Heart right ventricle (tissue), 16 donors: ENCODE measurements around the gene NFAM1. TPM values are rescaled to one million over a fixed set of nuclear protein-coding genes. Genes with fewer than 3 reads are reported as not detected.
A peak's percentile ranks its signal among the peaks of the same experiment; 100 is the strongest.

Source experiments
- ATAC-seq, 8 donors: fragments of 200-7000 bp; cut with Tn5 transposase; one replicate each; pipeline ENCODE4 v1.9.1; 2020; ENCODE audit warnings: mild to moderate bottlenecking in 8 of 8, moderate library complexity in 8 of 8, moderate number of reproducible peaks in 1 of 8
- DNase-seq, 2 donors: peaks; one replicate each; pipeline ENCODE4 v3.0.0-alpha.2; 2020
- H3K27ac ChIP-seq, 10 donors: fragments of 200-600 bp; sonication (generic) in 2 of 10; one replicate each; pipeline versions ENCODE4 v1.5.0 to v1.8.0; 2020 to 2022; ENCODE audit warnings: mild to moderate bottlenecking in 3 of 10
- H3K27me3 ChIP-seq, 7 donors: fragments of 200-600 bp; one replicate each; pipeline ENCODE4 v1.8.0; 2021 to 2022; ENCODE audit warnings: mild to moderate bottlenecking in 2 of 7
- H3K36me3 ChIP-seq, 9 donors: fragments of 200-600 bp; sonication (generic) in 1 of 9; one replicate each; pipeline versions ENCODE4 v1.5.0 to v1.8.0; 2020 to 2022; ENCODE audit warnings: mild to moderate bottlenecking in 2 of 9
- H3K4me1 ChIP-seq, 9 donors: fragments of 200-600 bp; sonication (generic) in 1 of 9; one replicate each; pipeline versions ENCODE4 v1.5.0 to v1.8.0; 2020 to 2022; ENCODE audit warnings: mild to moderate bottlenecking in 4 of 9
- H3K4me3 ChIP-seq, 10 donors: fragments of 200-600 bp; sonication (generic) in 2 of 10; one replicate each; pipeline versions ENCODE4 v1.5.0 to v1.8.0; 2020 to 2022; ENCODE audit warnings: mild to moderate bottlenecking in 7 of 10, moderate library complexity in 2 of 10
- H3K9me3 ChIP-seq, 11 donors: fragments of 200-600 bp in 10 of 11; sonication (generic) in 2 of 11; one replicate each; pipeline versions ENCODE4 v1.5.0 to v1.8.0; 2013 to 2022; ENCODE audit warnings: mild to moderate bottlenecking in 2 of 11, control low read depth in 1 of 11, moderate library complexity in 1 of 11
- WGBS, 2 donors: extraction: QIAGEN DNeasy Blood & Tissue Kit; methylation state at CpG; one replicate each; pipeline ENCODE4 v1.1.7; 2013; ENCODE audit warnings: inconsistent platforms in 1 of 2; 5-methylcytosine and 5-hydroxymethylcytosine counted together
- intact Hi-C, 10 donors: fragments of 100-400 bp; cut with DNase I; formaldehyde crosslinking; loops; one replicate each; pipeline versions ENCODE4 v1.11.1 to v1.14.2; 2022
- polyA plus RNA-seq, 2 donors: library from polyadenylated mRNA; stranded (reverse); fragments of 200-250 nt; gene quantifications; one replicate each; pipeline ENCODE4 v1.2.3, GENCODE V29; 2013
- total RNA-seq, 10 donors: library from RNA; stranded (reverse); fragmentation: NEBNext Ultra II Directional in 3 of 10; extraction: Animal tissue kit (Norgen Biotek cat#: 25700) in 3 of 10; gene quantifications; one replicate each; pipeline versions ENCODE4 v1.2.1 to v1.2.4, GENCODE V29; 2021 to 2023
- TF ChIP-seq, protein P1 (sequence below), 9 donors: fragments of 200-600 bp; sonication (generic) in 2 of 9; IDR thresholded peaks; one replicate each; pipeline versions ENCODE4 v1.5.0 to v1.8.0; 2021 to 2022; ENCODE audit warnings: antibody characterized with exemption in 9 of 9, mild to moderate bottlenecking in 5 of 9, moderate library complexity in 1 of 9
- donor health status: Arrhythmogenic right ventricular cardiomyopathy.
- donor health status: ischemic (EF 13 %, LVEDD 7.1; RV severe dilation, severe dysfunction).
- donor health status: healthy with polysubstance abuse.
- donor health status: DM: no; HTN: yes; CAD: no.
- donor health status: DM: no; HTN: no; CAD: no.
- donor health status: ischemic (EF 25% LVEDD 6.9; RV normal size, moderate dysfunction).
- donor health status: ischemic (EF 25% LVEDD 5.7; RV mildly dilated, moderate dysfunction).
- donor health status: healthy.
- donor health status: DM: yes; HTN: yes; CAD: no.
- donor health status: Ischemic cardiomyopathy.
- donor health status: ischemic (EF 35%, LVEDD 5.7; RV mildly dilated, moderate dysfunction).
- donor health status: nonischemic (EF 11% LVEDD 7.7; RV severe dilation, severe dysfunction).
- donor health status: DM: yes; HTN: yes; CAD: no.
- donor health status: PGD.
- donor health status: ischemic (EF 29% LVEDD 5.4; RV normal size, mild dysfunction).
- donor health status: nonischemic (EF 23%, LVEDD 6.1; RV moderate dilation, normal function).

The NFAM1 gene
- total and polyA plus RNA-seq, 12 donors = 0.38 to 6.4 (median 1.4) TPM

DNA sequence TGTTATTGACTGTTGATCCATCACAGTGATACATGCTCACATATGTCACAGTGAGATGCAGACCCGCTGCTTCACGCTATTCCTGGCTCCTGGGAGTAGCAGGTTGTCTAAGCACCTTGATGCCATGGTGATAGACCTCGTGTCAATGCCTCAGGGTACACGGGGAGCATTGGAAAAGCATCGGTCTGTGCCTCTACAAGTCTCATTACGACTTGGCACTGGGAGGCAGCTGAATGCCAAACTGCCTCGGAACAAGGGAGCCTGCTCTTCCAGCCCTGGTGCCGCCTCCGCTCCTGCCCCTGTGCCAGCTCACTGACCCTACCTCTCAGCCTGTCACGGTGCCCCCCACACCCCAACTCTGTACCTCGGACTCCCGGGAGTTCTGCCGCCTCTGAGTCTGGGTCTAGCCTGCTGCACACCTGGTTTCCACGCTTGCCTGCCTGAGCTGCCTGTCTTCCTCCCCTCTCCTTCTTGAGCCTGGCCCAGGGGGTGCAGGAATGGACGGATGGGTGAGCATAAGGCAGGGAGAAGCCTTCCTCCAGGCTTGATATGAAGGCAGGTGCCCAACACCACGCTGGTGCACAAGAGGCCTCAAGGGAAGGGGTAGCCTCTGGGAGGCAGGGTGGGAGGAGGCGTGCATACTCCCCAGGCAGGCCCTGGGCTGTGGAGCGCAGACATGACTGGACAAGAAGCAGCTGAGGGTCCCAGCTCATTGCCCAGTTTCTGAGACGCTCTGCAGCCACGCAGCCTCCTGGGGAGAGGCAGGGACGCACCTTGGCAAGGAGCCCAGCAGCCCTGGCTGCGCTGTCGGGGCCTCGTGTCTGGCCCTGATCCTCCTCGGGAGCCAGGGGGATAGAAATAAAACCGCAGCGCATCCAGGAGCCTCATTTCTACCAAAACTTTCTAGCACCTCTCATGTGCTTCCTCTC is 1.8 kb upstream of the NFAM1 start:
- Histone ChIP-seq H3K36me3 (no peaks in the 10 kb centered on the region), H3K27me3 (peaks cover 0 to 66% (median 47%) of the 10 kb centered on the region in 7 donors), H3K9me3 (no peaks in the 10 kb centered on the region), H3K4me3 (no peak overlapping the region), H3K4me1 (peaks cover 4 to 77% (median 29%) of the 10 kb centered on the region in 9 donors), H3K27ac (no peak overlapping the region)
- TF ChIP-seq, protein P1, sequence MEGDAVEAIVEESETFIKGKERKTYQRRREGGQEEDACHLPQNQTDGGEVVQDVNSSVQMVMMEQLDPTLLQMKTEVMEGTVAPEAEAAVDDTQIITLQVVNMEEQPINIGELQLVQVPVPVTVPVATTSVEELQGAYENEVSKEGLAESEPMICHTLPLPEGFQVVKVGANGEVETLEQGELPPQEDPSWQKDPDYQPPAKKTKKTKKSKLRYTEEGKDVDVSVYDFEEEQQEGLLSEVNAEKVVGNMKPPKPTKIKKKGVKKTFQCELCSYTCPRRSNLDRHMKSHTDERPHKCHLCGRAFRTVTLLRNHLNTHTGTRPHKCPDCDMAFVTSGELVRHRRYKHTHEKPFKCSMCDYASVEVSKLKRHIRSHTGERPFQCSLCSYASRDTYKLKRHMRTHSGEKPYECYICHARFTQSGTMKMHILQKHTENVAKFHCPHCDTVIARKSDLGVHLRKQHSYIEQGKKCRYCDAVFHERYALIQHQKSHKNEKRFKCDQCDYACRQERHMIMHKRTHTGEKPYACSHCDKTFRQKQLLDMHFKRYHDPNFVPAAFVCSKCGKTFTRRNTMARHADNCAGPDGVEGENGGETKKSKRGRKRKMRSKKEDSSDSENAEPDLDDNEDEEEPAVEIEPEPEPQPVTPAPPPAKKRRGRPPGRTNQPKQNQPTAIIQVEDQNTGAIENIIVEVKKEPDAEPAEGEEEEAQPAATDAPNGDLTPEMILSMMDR (IDR thresholded peaks at IDR 0.05) = no peak
- DNase-seq = peak in 1 of 2 donors; percentile 53
- WGBS, 2 donors = 53 to 54% methylated on average over 27 of the region's 27 CpGs
- ATAC-seq = peak in 1 of 8 donors; percentile 26
- intact Hi-C loops = loop anchor here in 8 of 10 donors (2.0 to 10.0 kb wide), 5 partner anchors 159 to 469 kb away; partner anchors contain the start of genes SEPTIN3 (in 3 of the 8), TCF20 (in 3 of the 8) and NDUFA6 (in 2 of the 8)

DNA sequence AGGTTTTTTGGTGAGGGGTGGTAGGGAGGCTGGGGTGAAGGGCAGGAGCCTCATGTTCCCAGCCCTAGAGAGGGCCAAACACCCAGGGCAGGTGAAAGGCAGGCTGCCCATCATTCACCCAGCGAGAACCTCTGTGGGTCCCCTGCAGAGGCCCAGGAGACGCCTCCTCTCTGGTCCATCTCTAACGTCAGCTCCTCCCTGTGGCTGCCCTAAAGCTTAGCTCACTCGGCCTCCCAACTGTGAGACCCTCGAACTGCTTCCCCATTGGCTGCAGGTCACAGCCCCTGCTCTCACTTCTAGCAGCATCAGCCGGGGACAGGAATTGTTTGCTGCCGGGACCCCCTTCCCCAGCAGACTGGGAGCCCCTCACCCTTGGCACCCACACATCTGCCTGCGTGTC is 615 bp upstream of the NFAM1 start:
- TF ChIP-seq, protein P1 (IDR thresholded peaks at IDR 0.05) = no peak
- DNase-seq = no peak
- peak overlapping the region in 3 of 10 donors; percentile 31 to 95 (median 67) for H3K27ac ChIP-seq
- H3K27me3 ChIP-seq = peaks cover 0 to 78% (median 54%) of the 10 kb centered on the region in 7 donors
- 77 to 80% methylated on average over 8 of the region's 8 CpGs for WGBS, 2 donors
- peaks cover 3 to 65% (median 25%) of the 10 kb centered on the region in 9 donors for H3K4me1 ChIP-seq
- no peaks in the 10 kb centered on the region for H3K36me3 ChIP-seq
- H3K9me3 ChIP-seq = no peaks in the 10 kb centered on the region
- ATAC-seq = no peak
- intact Hi-C loops = loop anchor here in 7 of 10 donors (5.0 to 10.0 kb wide), 4 partner anchors 158 to 468 kb away; partner anchors contain the start of genes SEPTIN3 (in 3 of the 7), TCF20 (in 3 of the 7) and NDUFA6 (in 2 of the 7)
- peak overlapping the region in 1 of 10 donors; percentile 62 for H3K4me3 ChIP-seq

DNA sequence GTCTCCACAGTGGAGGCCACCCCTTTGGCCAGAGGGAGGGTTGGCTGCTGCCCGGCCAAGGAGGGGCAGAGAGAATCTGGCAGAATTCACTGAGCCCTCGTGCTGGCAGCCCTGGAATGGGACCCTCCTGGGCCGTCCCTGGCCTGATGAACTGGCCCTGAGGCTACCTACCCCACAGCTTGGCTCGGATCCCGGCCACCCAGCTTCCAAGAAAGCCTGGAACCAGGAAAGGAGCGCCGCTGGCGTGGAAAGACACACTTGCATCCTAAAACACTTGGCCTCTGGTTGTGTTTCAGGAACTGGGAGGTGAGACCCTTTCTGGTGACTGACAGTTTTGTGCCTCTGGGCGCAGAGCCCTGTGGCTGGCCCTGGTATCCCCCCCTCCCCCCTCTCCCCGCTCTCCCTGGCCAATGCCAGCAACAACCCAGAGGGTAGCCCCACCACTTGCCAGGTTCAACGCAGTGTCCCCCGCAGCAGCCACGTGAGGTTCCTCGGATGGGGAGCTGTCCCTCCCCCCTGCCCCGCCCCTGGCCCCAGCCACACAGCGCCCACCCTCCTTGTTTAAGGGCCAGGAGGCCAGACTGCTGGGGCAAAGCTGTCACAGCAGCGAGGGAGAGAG is 693 bp downstream of the NFAM1 start:
- H3K36me3 ChIP-seq = no peaks in the 10 kb centered on the region
- intact Hi-C loops = loop anchor here in 7 of 10 donors (5.0 to 10.0 kb wide), 4 partner anchors 157 to 467 kb away; partner anchors contain the start of genes SEPTIN3 (in 3 of the 7), TCF20 (in 3 of the 7) and NDUFA6 (in 2 of the 7)
- peak overlapping the region in 6 of 10 donors; percentile 22 to 62 (median 34) for H3K4me3 ChIP-seq
- no peaks in the 10 kb centered on the region for H3K9me3 ChIP-seq
- ATAC-seq (peak in 1 of 8 donors; percentile 6), DNase-seq (no peak)
- WGBS, 2 donors = 45 to 49% methylated on average over 12 to 17 of the region's 17 CpGs
- TF ChIP-seq, protein P1 (IDR thresholded peaks at IDR 0.05) = no peak
- H3K27ac ChIP-seq = peak overlapping the region in 5 of 10 donors; percentile 47 to 95 (median 65)
- H3K27me3 ChIP-seq = peaks cover 0 to 88% (median 58%) of the 10 kb centered on the region in 7 donors
- peaks cover 0 to 52% (median 16%) of the 10 kb centered on the region in 9 donors for H3K4me1 ChIP-seq
